Measurements from ENCODE around the gene NEURL1.

The NEURL1 gene

GRCh38 chr10:103455235-103455634, 38.3 kb upstream of the NEURL1 start:
- H3K4me3 ChIP-seq (ENCODE audit: low read depth, low read length), result no peak overlapping the region
- no peak for DNase-seq (ENCODE audit: low read depth)
- TF ChIP-seq CTCF (IDR thresholded peaks at IDR 0.05; ENCODE audit: insufficient read depth, low read depth, low read length, missing control alignments), result no peak

- no peak for DNase-seq (ENCODE audit: low read depth)
- no peak for TF ChIP-seq CTCF (IDR thresholded peaks at IDR 0.05; ENCODE audit: insufficient read depth, low read depth, low read length, missing control alignments)
- H3K4me3 ChIP-seq (ENCODE audit: low read depth, low read length), result no peak overlapping the region
Measured at GRCh38 chr10:103456074-103456660, 37.3 kb upstream of the NEURL1 start.

GRCh38 chr10:103457176-103457712, 36.3 kb upstream of the NEURL1 start:
- no peak for DNase-seq (ENCODE audit: low read depth)
- TF ChIP-seq CTCF (IDR thresholded peaks at IDR 0.05; ENCODE audit: insufficient read depth, low read depth, low read length, missing control alignments), result no peak

GRCh38 chr10:103457896-103458583, 35.5 kb upstream of the NEURL1 start:
- TF ChIP-seq CTCF (IDR thresholded peaks at IDR 0.05; ENCODE audit: insufficient read depth, low read depth, low read length, missing control alignments), result no peak
- DNase-seq (ENCODE audit: low read depth), result no peak
- H3K4me3 ChIP-seq (ENCODE audit: low read depth, low read length), result no peak overlapping the region

More at GRCh38 chr10:103457176-103457712, 36.3 kb upstream of the NEURL1 start:
- no peak overlapping the region for H3K4me3 ChIP-seq (ENCODE audit: low read depth, low read length)

GRCh38 chr10:103458720-103459119, 34.8 kb upstream of the NEURL1 start, which contains the start of gene CALHM1:
Gene CALHM1 (minus strand): TSS chr10:103458900. CDS start chr10:103458751, 149 bp downstream.
- no peak within 1 kb of the TSS for H3K4me3 ChIP-seq (ENCODE audit: low read depth, low read length)
- DNase-seq (ENCODE audit: low read depth), result peak; percentile 57
- TF ChIP-seq CTCF (IDR thresholded peaks at IDR 0.05; ENCODE audit: insufficient read depth, low read depth, low read length, missing control alignments), result no peak

- no peak overlapping the region for H3K4me3 ChIP-seq (ENCODE audit: low read depth, low read length)
- no peak for TF ChIP-seq CTCF (IDR thresholded peaks at IDR 0.05; ENCODE audit: insufficient read depth, low read depth, low read length, missing control alignments)
- no peak for DNase-seq (ENCODE audit: low read depth)
Measured at GRCh38 chr10:103459615-103460014, 33.9 kb upstream of the NEURL1 start.
